Tibial artery (tissue), 4 donors: ENCODE measurements around the gene RAB13.

ENCODE experiments used
- DNase-seq, 2 donors: peaks; one replicate each; pipeline ENCODE4 v3.0.0-alpha.2; 2019
- H3K27ac ChIP-seq, 2 donors: fragments of 200-600 bp; sonication (generic) in 1 of 2; 1 replicate in 1 of 2; 2 replicates in 1 of 2; pipeline ENCODE4 v1.5.1; 2018 to 2019; ENCODE audit warnings: mild to moderate bottlenecking in 1 of 2
- H3K27me3 ChIP-seq, 2 donors: fragments of 200-600 bp; sonication (generic) in 1 of 2; one replicate each; pipeline versions ENCODE4 v1.5.1 to v1.6.0; 2016 to 2019
- H3K36me3 ChIP-seq, 3 donors: fragments of 200-600 bp; sonication (generic) in 2 of 3; one replicate each; pipeline ENCODE4 v1.5.1; 2016 to 2019; ENCODE audit warnings: mild to moderate bottlenecking in 2 of 3
- H3K4me1 ChIP-seq, 4 donors: fragments of 200-600 bp; sonication (generic) in 2 of 4; 1 replicate in 3 of 4; 2 replicates in 1 of 4; pipeline ENCODE4 v1.5.1; 2016 to 2019
- H3K4me3 ChIP-seq, 2 donors: fragments of 200-600 bp; sonication (generic) in 1 of 2; 1 replicate in 1 of 2; 2 replicates in 1 of 2; pipeline ENCODE4 v1.5.1; 2018 to 2019; ENCODE audit warnings: mild to moderate bottlenecking in 2 of 2
- H3K9me3 ChIP-seq, 3 donors: fragments of 200-600 bp; sonication (generic) in 1 of 3; one replicate each; pipeline ENCODE4 v1.5.1; 2016 to 2019
- CTCF ChIP-seq, 2 experiments: fragments of 200-600 bp in 1 of 2; fragments of 450-650 bp in 1 of 2; IDR thresholded peaks; one replicate each; pipeline ENCODE4 v1.5.1; 2017 to 2019; ENCODE audit warnings: antibody characterized with exemption in 2 of 2, mild to moderate bottlenecking in 1 of 2, moderate library complexity in 1 of 2
- intact Hi-C: fragments of 100-400 bp; cut with DNase I; formaldehyde crosslinking; loops from one replicate; pipeline ENCODE4 v1.15.0; 2023; ENCODE audit warnings: low total_unique reads

Gene RAB13

GRCh38 chr1:153953859-153954365 is 32.2 kb downstream of the RAB13 start:
- TF ChIP-seq CTCF (IDR thresholded peaks at IDR 0.05), result no peak
- no peaks in the 10 kb centered on the region for H3K27me3 ChIP-seq
- H3K9me3 ChIP-seq, result no peaks in the 10 kb centered on the region
- H3K27ac ChIP-seq, result no peak overlapping the region
- peaks cover 0 to 37% (median 26%) of the 10 kb centered on the region in 4 donors for H3K4me1 ChIP-seq
- peaks cover 45 to 61% (median 60%) of the 10 kb centered on the region in 3 donors for H3K36me3 ChIP-seq
- no peak for DNase-seq
- intact Hi-C loops, result no loop called here
- H3K4me3 ChIP-seq, result no peak overlapping the region

GRCh38 chr1:153951801-153952200 is 34.3 kb downstream of the RAB13 start:
- intact Hi-C loops, result no loop called here
- Histone ChIP-seq H3K27me3 (no peaks in the 10 kb centered on the region), H3K27ac (no peak overlapping the region), H3K4me3 (no peak overlapping the region), H3K36me3 (peaks cover 58 to 76% (median 72%) of the 10 kb centered on the region in 3 donors), H3K9me3 (no peaks in the 10 kb centered on the region), H3K4me1 (peaks cover 0 to 31% (median 18%) of the 10 kb centered on the region in 4 donors)
- no peak for DNase-seq
- TF ChIP-seq CTCF (IDR thresholded peaks at IDR 0.05), result no peak

- Histone ChIP-seq H3K4me1 (peaks cover 0 to 28% (median 14%) of the 10 kb centered on the region in 4 donors), H3K4me3 (no peak overlapping the region), H3K36me3 (peaks cover 58 to 76% (median 72%) of the 10 kb centered on the region in 3 donors), H3K27ac (no peak overlapping the region), H3K27me3 (no peaks in the 10 kb centered on the region), H3K9me3 (no peaks in the 10 kb centered on the region)
- TF ChIP-seq CTCF (IDR thresholded peaks at IDR 0.05), result no peak
- intact Hi-C loops, result no loop called here
- DNase-seq, result no peak
Observed at GRCh38 chr1:153951183-153951582, 35.0 kb downstream of the RAB13 start.

- peaks cover 39 to 68% (median 52%) of the 10 kb centered on the region in 3 donors for H3K36me3 ChIP-seq
- peak; percentile 85 to 98 for TF ChIP-seq CTCF (IDR thresholded peaks at IDR 0.05)
- DNase-seq, result peak; percentile 75 to 90
- no peaks in the 10 kb centered on the region for H3K27me3 ChIP-seq
- H3K4me1 ChIP-seq, result peaks cover 0 to 31% (median 15%) of the 10 kb centered on the region in 4 donors
- H3K9me3 ChIP-seq, result no peaks in the 10 kb centered on the region
- H3K4me3 ChIP-seq, result peak within 1 kb of the TSS; percentile 87 to 93
- peak within 1 kb of the TSS; percentile 94 to 98 for H3K27ac ChIP-seq
- intact Hi-C loops, result loop anchor here (2.0 to 10.0 kb wide), 3 partner anchors 41 to 272 kb away; partner anchors contain the start of genes ILF2, NPR1 and RAB13
Observed at GRCh38 chr1:153946622-153947241, 39.4 kb downstream of the RAB13 start, which contains the start of gene DENND4B. Gene DENND4B, minus strand, starts transcription at chr1:153946718. Its CDS starts 2,344 bp downstream, at chr1:153944374.

GRCh38 chr1:153945795-153946621 is 40.1 kb downstream of the RAB13 start:
- Histone ChIP-seq H3K27me3 (no peaks in the 10 kb centered on the region), H3K4me3 (peak overlapping the region; percentile 87 to 93), H3K9me3 (no peaks in the 10 kb centered on the region), H3K4me1 (peaks cover 0 to 31% (median 15%) of the 10 kb centered on the region in 4 donors), H3K27ac (peak overlapping the region; percentile 94 to 98), H3K36me3 (peaks cover 39 to 68% (median 52%) of the 10 kb centered on the region in 3 donors)
- intact Hi-C loops, result loop anchor here (2.0 to 10.0 kb wide), 3 partner anchors 41 to 271 kb away; partner anchors contain the start of genes ILF2, NPR1 and RAB13
- peak; percentile 87 to 95 for DNase-seq
- TF ChIP-seq CTCF (IDR thresholded peaks at IDR 0.05), result no peak
